GM18951 (cell line): Measurements from ENCODE around the gene PRPF19.
A peak's percentile ranks its signal among the peaks of the same experiment; 100 is the strongest.
"Not testable (repeated sequence)": the region's sequence is repeated elsewhere in the genome, so short reads cannot be mapped to it uniquely, and the experiment has no call there.

Source experiments
- POLR2A ChIP-seq: IDR thresholded peaks from 4 replicates; pipeline ENCODE4 v1.6.1; 2011; ENCODE audit warnings: mild to moderate bottlenecking; ENCODE audit not compliant: insufficient read length, insufficient read depth; ENCODE audit errors: extremely low read depth
- in situ Hi-C: fragments of 300-500 bp; cut with MboI; formaldehyde crosslinking; loops from one replicate; pipeline ENCODE4 v1.12.0; 2022; ENCODE audit warnings: low sequenced_read_pairs, mixed read lengths, inconsistent platforms; ENCODE audit not compliant: unreplicated experiment

The PRPF19 gene

GRCh38 chr11:60914633-60915247, 8.4 kb upstream of the PRPF19 start:
- peak; percentile 39 for TF ChIP-seq POLR2A
- in situ Hi-C loops, result no loop called here

DNA sequence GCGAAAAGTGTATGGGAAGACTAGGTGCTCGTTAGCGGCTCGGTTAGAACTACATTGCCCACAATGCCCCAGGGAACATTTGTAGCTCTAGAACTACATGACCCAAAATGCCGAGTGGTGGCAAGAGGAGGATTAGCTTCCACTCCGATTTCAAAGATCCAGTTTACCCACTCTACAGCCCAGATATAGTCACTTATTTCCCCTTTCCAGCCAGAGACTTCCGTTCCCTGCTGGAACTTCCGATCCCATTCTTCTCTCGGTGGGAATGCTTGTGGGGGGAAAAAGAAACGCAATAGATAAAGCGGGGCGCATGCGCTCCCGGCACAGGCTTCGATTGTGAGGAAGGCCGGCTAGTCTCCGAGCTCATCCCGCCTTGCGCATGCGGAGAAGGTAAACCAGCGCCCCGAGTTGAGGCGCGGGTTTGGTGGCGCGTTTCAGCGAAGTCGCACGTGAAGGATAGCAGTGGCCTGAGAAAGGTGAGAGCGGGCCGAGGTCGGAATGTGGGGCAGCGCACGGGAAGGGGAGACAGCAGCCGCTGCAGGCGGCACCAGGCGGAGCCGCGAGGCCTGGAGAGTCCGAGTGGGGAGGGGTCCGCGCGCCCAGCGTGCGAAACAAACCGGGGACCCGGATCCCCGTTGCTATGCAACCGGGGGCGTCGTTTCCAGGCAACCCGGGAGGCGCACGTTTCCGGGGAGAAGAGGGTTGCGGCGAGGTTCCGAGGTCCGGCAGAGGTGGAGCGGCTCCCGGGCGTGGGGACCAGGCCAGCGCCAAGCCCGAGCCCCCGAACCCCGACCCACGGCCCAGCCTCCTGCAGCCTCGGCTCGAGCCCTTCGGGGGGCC, 7.6 kb upstream of the PRPF19 start, which contains the start of gene TMEM109:
Gene TMEM109, plus strand, starts transcription at position 366 of the 840 bp plus-strand sequence. CDS start 5,536 bp downstream, outside the sequence.
- in situ Hi-C loops, result no loop called here
- TF ChIP-seq POLR2A, result peak; percentile 49

GRCh38 chr11:60912851-60913528, 6.6 kb upstream of the PRPF19 start:
- TF ChIP-seq POLR2A, result no peak
- in situ Hi-C loops, result no loop called here

- no peak for TF ChIP-seq POLR2A
- in situ Hi-C loops, result no loop called here
These were observed 6.0 kb upstream of the PRPF19 start for GRCh38 chr11:60912223-60912850.

- no peak for TF ChIP-seq POLR2A
- in situ Hi-C loops, result no loop called here
These were observed 4.5 kb upstream of the PRPF19 start for GRCh38 chr11:60910711-60911380.

DNA sequence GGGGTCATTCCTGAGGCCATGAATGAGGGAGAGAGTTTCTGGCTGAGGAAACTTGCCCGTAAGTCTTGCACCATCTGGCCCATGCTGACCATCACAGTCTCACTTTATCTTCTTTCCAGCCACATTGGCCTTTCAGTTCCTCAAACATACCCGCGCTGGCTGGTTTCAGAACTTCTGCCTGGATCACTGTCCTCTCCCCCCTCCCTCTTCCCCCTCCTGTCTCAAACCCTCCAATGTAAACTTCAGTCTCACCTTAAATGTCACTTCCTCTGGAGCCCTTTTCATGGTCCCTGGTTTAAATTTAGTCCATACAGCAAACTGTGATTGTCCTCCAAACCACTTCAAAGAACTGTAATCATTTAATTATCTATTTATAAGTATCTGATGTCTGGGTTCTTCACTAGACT, 3.9 kb upstream of the PRPF19 start:
- TF ChIP-seq POLR2A, result no peak
- in situ Hi-C loops, result no loop called here

DNA sequence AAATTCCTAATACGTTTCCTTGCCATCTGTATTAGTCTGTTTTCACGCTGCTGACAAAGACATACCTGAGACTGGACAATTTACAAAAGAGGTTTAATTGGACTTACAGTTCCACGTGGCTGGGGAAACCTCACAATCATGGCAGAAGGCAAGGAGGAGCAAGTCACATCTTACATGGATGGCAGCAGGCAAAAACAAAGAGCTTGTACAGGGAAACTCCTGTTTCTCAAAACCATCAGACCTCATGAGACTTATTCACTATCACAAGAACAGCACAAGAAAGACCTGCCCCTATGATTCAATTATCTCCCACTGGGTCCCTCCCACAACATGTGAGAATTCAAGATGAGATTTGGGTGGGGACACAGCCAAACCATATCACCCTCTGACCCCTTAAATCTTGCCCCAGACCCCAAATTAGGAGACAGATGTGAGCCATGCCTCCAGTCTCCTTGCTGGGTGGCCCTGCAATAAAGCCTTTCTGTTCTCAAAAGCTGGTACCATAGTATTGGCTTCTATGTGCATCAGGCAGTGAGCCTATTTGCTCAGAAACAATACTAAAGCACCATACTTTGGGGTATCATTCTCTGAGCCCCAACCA, 3.4 kb upstream of the PRPF19 start:
- in situ Hi-C loops, result not testable (repeated sequence)

GRCh38 chr11:60908803-60909202, 2.4 kb upstream of the PRPF19 start:
- TF ChIP-seq POLR2A, result no peak
- in situ Hi-C loops, result no loop called here

- TF ChIP-seq POLR2A, result no peak
- in situ Hi-C loops, result no loop called here
These were observed 753 bp downstream of the PRPF19 start for GRCh38 chr11:60905551-60906113.

- in situ Hi-C loops, result no loop called here
- no peak for TF ChIP-seq POLR2A
These were observed 1.3 kb downstream of the PRPF19 start for GRCh38 chr11:60905047-60905446.

DNA sequence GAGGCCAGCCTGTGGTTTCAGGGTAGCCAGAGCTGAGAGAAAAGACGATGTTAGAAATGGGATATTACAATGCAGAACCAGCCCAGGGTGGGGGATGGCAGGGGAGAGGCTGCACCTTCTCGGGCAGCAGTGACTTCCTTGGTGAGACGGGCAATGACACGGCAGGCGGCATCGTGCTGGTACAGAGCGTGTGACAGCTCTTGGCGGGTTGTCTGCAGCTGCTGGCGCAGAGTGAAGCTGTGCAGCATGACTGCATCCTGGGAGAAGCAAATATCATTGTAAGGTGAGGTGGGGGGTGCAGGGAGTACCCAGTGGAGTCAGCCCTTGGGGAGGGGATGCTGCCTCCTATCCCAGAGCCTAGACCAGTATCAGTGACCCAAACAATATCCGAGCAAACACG, 3.8 kb downstream of the PRPF19 start:
- TF ChIP-seq POLR2A, result no peak
- in situ Hi-C loops, result no loop called here

GRCh38 chr11:60900673-60901404, 5.5 kb downstream of the PRPF19 start:
- TF ChIP-seq POLR2A, result no peak
- in situ Hi-C loops, result no loop called here

GRCh38 chr11:60899977-60900376, 6.4 kb downstream of the PRPF19 start:
- TF ChIP-seq POLR2A, result no peak
- in situ Hi-C loops, result loop anchor here (5.0 kb wide), 1 partner anchor 68 kb away; no protein-coding TSS in a partner anchor
